ENCODE data around the gene SRI.
"Not testable (repeated sequence)": the region's sequence is repeated elsewhere in the genome, so short reads cannot be mapped to it uniquely, and the experiment has no call there.

The SRI gene

GRCh38 chr7:88172842-88173241 is 47.0 kb downstream of the SRI start:
- DNase-seq, result no peak

- DNase-seq, result no peak
These were observed 50.0 kb downstream of the SRI start for GRCh38 chr7:88169717-88170320.

DNA sequence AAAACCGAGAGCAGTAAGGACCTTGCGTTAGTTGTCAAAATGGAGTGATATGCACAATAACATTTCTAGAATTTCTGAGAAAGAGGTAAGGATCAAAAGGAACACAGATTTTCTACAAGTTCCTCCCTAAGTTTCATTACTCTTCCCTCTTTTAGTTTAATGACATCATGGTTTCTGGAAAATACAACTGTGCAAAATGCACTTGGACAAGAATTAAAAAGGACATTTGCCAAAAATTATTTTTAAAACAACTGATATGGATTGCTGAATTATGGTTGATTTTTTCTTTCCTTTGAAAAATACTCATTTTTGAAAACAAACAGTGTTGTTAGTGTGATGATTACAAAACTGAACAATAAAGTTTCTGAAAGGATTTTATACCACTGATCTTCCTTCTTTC is 52.1 kb downstream of the SRI start:
- no peak for DNase-seq

- DNase-seq, result no peak
These were observed 52.6 kb downstream of the SRI start for GRCh38 chr7:88167223-88167622.

DNA sequence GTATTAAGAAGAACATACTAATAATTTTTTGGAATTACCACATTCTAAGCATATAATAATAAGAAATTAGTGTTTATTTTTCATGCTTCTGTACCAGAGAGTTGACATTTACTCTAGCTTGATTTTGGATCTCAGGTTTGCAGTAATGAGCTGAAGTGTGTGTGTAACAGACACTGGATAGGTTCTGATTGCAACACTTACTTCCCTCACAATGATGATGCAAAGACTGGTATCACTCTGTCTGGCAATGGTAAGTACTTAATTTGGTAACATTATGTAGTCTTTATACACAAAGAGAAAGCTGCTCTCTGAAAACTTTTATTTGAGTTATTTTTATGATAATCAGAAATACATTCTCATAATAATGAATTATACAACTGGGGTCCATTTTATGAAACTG is 54.1 kb downstream of the SRI start:
- no peak for DNase-seq

DNA sequence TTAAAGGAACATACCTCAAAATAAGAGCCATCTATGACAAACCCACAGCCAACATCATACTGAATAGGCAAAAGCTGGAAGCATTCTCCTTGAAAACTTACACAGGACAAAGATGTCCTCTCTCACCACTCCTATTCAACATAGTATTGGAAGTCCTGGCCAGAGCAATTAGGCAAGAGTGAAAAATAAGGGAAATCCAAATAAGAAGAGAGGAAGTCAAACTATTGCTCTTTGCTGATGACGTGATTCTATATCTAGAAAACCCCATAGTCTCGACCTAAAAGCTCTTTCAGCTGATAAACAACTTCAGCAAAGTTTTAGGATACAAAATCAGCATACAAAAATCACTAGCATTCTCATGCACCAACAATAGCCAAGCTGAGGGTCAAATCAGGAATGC is 60.1 kb downstream of the SRI start:
- not testable (repeated sequence) for DNase-seq

DNA sequence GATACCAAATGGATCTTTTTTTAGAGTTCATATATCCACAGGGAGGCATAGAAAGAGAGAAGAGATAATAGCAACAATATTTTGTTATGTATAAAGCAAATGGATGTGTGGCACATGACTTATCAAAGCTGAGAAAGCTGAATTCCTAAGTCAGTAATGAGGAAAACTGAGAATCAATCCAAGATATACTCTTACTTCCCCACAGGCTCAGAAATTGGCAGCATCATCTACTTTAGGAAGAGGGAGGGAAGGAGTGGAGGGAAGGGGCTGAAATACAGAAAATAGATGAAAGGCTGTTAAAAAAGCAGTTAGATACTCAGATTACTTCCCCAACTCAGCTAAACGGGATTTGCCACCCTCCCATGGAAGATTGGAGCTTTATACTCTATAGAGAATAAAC is 63.5 kb downstream of the SRI start:
- DNase-seq, result no peak

- no peak for DNase-seq
These were observed 64.1 kb downstream of the SRI start for GRCh38 chr7:88155756-88156155.
